Naive thymus-derived CD4-positive, alpha-beta T cell (primary cell): ENCODE measurements around the gene IFITM5. TPM values are rescaled to one million over a fixed set of nuclear protein-coding genes. Genes with fewer than 3 reads are reported as not detected.
A peak's percentile ranks its signal among the peaks of the same experiment; 100 is the strongest.
"Not testable (repeated sequence)": the region's sequence is repeated elsewhere in the genome, so short reads cannot be mapped to it uniquely, and the experiment has no call there.

Source experiments
- ATAC-seq: fragments of 150-1000 bp; cut with Tn5 transposase; 2 replicates; pipeline ENCODE4 v1.10.0; 2021; ENCODE audit warnings: mild to moderate bottlenecking, moderate library complexity
- CTCF ChIA-PET: fragments of 350-600 bp; sonication (Branson Sonifier 250); formaldehyde crosslinking; loops from one replicate; lab custom pipeline; 2021; ENCODE audit warnings: antibody characterized with exemption; lab: Charles Lee
- POLR2A ChIA-PET: fragments of 350-600 bp; sonication (Branson Sonifier 250); formaldehyde crosslinking; loops from one replicate; lab custom pipeline; 2021; ENCODE audit warnings: antibody characterized with exemption, inconsistent platforms; lab: Charles Lee
- DNase-seq, 9 donors: peaks; one replicate each; pipeline versions ENCODE4 v3.0.0 to v3.0.0-alpha.2; 2020 to 2022; ENCODE audit warnings: mixed read lengths in 1 of 9
- H3K27ac ChIP-seq: one replicate; pipeline ENCODE4 v1.7.0; 2013; ENCODE audit warnings: mild to moderate bottlenecking, low read depth, low read length, moderate library complexity
- H3K27me3 ChIP-seq, 2 donors: one replicate each; pipeline ENCODE4 v1.7.0; 2013; ENCODE audit warnings: low read length in 2 of 2, mild to moderate bottlenecking in 2 of 2, moderate library complexity in 2 of 2; ENCODE audit not compliant: control insufficient read depth in 2 of 2, insufficient read depth in 2 of 2
- H3K36me3 ChIP-seq, 3 experiments: 1 replicate in 2 of 3; 2 replicates in 1 of 3; pipeline ENCODE4 v1.7.0; 2013; ENCODE audit warnings: low read length in 3 of 3, mild to moderate bottlenecking in 3 of 3, moderate library complexity in 1 of 3; ENCODE audit not compliant: insufficient read depth in 3 of 3, control insufficient read depth in 2 of 3
- H3K4me1 ChIP-seq, 2 donors: one replicate each; pipeline ENCODE4 v1.7.0; 2013; ENCODE audit warnings: low read length in 2 of 2, mild to moderate bottlenecking in 2 of 2, moderate library complexity in 1 of 2; ENCODE audit not compliant: control insufficient read depth in 2 of 2, insufficient read depth in 2 of 2
- H3K4me3 ChIP-seq: 2 replicates; pipeline ENCODE4 v1.7.0; 2013; ENCODE audit warnings: mild to moderate bottlenecking, low read length
- H3K9me3 ChIP-seq, 3 experiments: 1 replicate in 2 of 3; 2 replicates in 1 of 3; pipeline ENCODE4 v1.7.0; 2013; ENCODE audit warnings: low read length in 3 of 3; ENCODE audit not compliant: control insufficient read depth in 2 of 3
- H3K27ac Mint-ChIP-seq, 9 donors: one replicate each; pipeline ENCODE4 v1.8.0; 2020 to 2022; ENCODE audit warnings: mixed read lengths in 9 of 9, mild to moderate bottlenecking in 8 of 9, moderate library complexity in 5 of 9, inconsistent platforms in 2 of 9
- H3K27me3 Mint-ChIP-seq, 5 donors: one replicate each; pipeline ENCODE4 v1.8.0; 2021 to 2022; ENCODE audit warnings: mixed read lengths in 5 of 5, mild to moderate bottlenecking in 1 of 5
- H3K36me3 Mint-ChIP-seq, 5 donors: one replicate each; pipeline ENCODE4 v1.8.0; 2020 to 2022; ENCODE audit warnings: mixed read lengths in 5 of 5, mild to moderate bottlenecking in 3 of 5, inconsistent platforms in 1 of 5
- H3K4me1 Mint-ChIP-seq, 7 donors: one replicate each; pipeline ENCODE4 v1.8.0; 2020 to 2022; ENCODE audit warnings: mixed read lengths in 7 of 7, mild to moderate bottlenecking in 3 of 7, inconsistent platforms in 1 of 7
- H3K4me3 Mint-ChIP-seq, 10 donors: one replicate each; pipeline ENCODE4 v1.8.0; 2020 to 2022; ENCODE audit warnings: mild to moderate bottlenecking in 10 of 10, mixed read lengths in 10 of 10, moderate library complexity in 6 of 10, inconsistent platforms in 2 of 10
- H3K9me3 Mint-ChIP-seq, 11 donors: one replicate each; pipeline ENCODE4 v1.8.0; 2020 to 2022; ENCODE audit warnings: mixed read lengths in 11 of 11, mild to moderate bottlenecking in 4 of 11, inconsistent platforms in 1 of 11, moderate library complexity in 1 of 11
- intact Hi-C, 2 donors: fragments of 100-400 bp; cut with micrococcal nuclease; formaldehyde crosslinking; loops; one replicate each; pipeline ENCODE4 v1.15.1; 2023
- polyA plus RNA-seq, 2 donors: library from polyadenylated mRNA; unstranded; fragments of 300-500 nt; fragmentation: Illumina TruSeq; gene quantifications; one replicate each; pipeline ENCODE4 v1.2.3, GENCODE V29; 2021
- total RNA-seq, 6 experiments: library from RNA in 5 of 6; stranded (reverse) in 5 of 6; gene quantifications; 1 replicate in 5 of 6; 2 replicates in 1 of 6; pipeline ENCODE4 v1.2.3 and lab custom pipeline; 2021 to 2026

IFITM5 gene
- total and polyA plus RNA-seq, 7 experiments from 2014 or later, result not detected

DNA sequence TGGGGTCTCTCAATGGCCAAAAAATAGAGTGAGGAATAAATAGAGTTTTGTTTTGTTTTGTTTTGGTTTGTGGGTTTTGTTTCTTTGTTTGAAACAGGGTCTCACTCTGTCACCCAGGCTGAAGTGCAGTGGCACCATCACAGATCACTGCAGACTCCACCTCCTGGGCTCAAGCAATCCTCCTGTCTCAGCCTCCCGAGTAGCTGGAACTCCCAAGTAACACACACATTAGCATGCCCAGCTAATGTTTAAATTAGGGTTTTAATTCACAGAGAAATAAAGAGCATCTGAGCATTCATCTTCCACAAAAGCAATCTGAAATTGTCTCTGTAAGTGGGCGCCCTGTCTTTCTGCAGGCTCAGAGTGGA lies 30.5 kb upstream of the IFITM5 start:
- Histone ChIP-seq H3K27ac (peak overlapping the region; percentile 10), H3K27me3 (no peaks in the 10 kb centered on the region), H3K9me3 (no peaks in the 10 kb centered on the region), H3K36me3 (no peaks in the 10 kb centered on the region), H3K4me3 (no peak overlapping the region), H3K4me1 (peaks cover 40 to 55% of the 10 kb centered on the region in 2 donors)
- ATAC-seq, result no peak
- Mint-ChIP-seq H3K27ac (peak overlapping the region; percentile 70 to 94 (median 84)), H3K4me3 (peak overlapping the region in 9 of 10 donors; percentile 19 to 70 (median 43)), H3K36me3 (peaks cover 0 to 10% (median 0%) of the 10 kb centered on the region in 5 donors), H3K9me3 (no peaks in the 10 kb centered on the region), H3K27me3 (no peaks in the 10 kb centered on the region), H3K4me1 (peaks cover 42 to 88% (median 75%) of the 10 kb centered on the region in 7 donors)
- intact Hi-C loops, result no loop called here
- DNase-seq, result no peak
- ChIA-PET POLR2A (interaction anchor here (0.6 to 5.2 kb wide), 13 partner anchors 9 to 84 kb away, joined by 3 to 28 read pairs (median 5); partner anchors contain the start of gene IFITM3), CTCF (interaction anchor here (0.9 to 2.8 kb wide), 4 partner anchors 13 to 28 kb away, joined by 3 to 12 read pairs (median 7); no protein-coding TSS in a partner anchor)

DNA sequence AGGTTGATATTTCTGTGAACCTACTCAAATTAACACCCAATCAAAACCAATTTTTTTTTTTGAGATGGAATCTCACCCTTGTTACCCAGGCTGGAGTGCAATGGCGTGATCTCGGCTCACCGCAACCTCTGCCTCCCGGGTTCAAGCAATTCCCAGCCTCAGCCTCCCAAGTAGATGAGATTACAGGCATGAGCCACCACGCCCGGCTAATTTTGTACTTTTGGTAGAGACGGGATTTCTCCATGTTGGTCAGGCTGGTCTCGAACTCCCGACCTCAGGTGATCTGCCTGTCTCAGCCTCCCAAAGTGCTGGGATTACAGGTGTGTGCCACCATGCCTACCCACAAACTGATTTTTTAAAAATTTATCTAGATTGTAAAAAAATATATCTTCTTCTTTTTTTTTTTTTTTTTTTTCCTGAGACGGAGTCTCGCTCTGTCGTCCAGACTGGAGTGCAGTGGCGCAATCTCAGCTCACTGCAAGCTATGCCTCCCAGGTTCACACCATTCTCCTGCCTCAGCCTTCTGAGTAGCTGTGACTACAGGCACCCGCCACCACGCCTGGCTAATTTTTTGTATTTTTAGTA lies 29.3 kb upstream of the IFITM5 start:
- DNase-seq, H3K9me3 ChIP-seq, H3K9me3 Mint-ChIP-seq, ATAC-seq, H3K4me3 ChIP-seq, H3K36me3 ChIP-seq, H3K27me3 ChIP-seq, H3K27me3 Mint-ChIP-seq, intact Hi-C loops: not testable (repeated sequence)
- Mint-ChIP-seq H3K27ac (peak overlapping the region; percentile 18 to 94 (median 84)), H3K4me1 (peaks cover 49 to 92% (median 81%) of the 10 kb centered on the region in 7 donors), H3K4me3 (peak overlapping the region in 4 of 10 donors; percentile 32 to 70 (median 41)), H3K36me3 (peaks cover 0 to 10% (median 0%) of the 10 kb centered on the region in 5 donors)
- peak overlapping the region; percentile 32 for H3K27ac ChIP-seq
- peaks cover 40 to 67% of the 10 kb centered on the region in 2 donors for H3K4me1 ChIP-seq
- POLR2A ChIA-PET, result interaction anchor here (1.1 to 5.2 kb wide), 8 partner anchors 11 to 40 kb away, joined by 3 to 41 read pairs (median 12); partner anchors contain the start of gene PGGHG
- CTCF ChIA-PET, result interaction anchor here (0.6 to 2.8 kb wide), 5 partner anchors 9 to 120 kb away, joined by 3 to 12 read pairs (median 3); no protein-coding TSS in a partner anchor

DNA sequence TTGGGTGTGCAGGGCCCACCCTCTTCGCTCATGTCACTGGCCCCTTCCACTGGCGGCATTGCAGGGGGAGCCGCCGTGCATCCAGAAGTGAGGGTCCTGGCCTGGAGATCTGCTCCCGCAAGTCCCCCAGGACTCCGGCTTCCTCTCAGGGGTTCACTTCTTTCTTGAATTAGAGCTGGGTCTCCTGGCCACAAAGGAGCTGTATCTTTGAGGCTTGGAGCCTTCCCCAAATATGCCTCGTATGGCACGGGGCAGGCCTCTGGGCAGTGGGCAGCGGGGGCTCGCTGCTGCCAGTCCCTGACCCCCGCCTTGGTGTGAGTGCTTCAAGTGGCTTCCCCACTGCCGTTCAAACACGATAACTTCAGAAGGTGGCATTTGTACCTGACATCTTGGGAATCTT lies 28.7 kb upstream of the IFITM5 start:
- CTCF ChIA-PET, result interaction anchor here (1.2 to 2.8 kb wide), 2 partner anchors 27 to 120 kb away, joined by 3 to 12 read pairs; no protein-coding TSS in a partner anchor
- H3K36me3 ChIP-seq, result no peaks in the 10 kb centered on the region
- H3K27me3 ChIP-seq, result no peaks in the 10 kb centered on the region
- peak overlapping the region; percentile 32 for H3K27ac ChIP-seq
- Mint-ChIP-seq H3K27ac (peak overlapping the region in 8 of 9 donors; percentile 18 to 94 (median 79)), H3K36me3 (peaks cover 0 to 7% (median 0%) of the 10 kb centered on the region in 5 donors), H3K4me1 (peaks cover 50 to 90% (median 76%) of the 10 kb centered on the region in 7 donors), H3K9me3 (no peaks in the 10 kb centered on the region), H3K27me3 (no peaks in the 10 kb centered on the region), H3K4me3 (peak overlapping the region in 4 of 10 donors; percentile 21 to 56 (median 49))
- POLR2A ChIA-PET, result interaction anchor here (0.5 to 5.2 kb wide), 7 partner anchors 8 to 39 kb away, joined by 3 to 41 read pairs (median 6); partner anchors contain the start of gene PGGHG
- no peaks in the 10 kb centered on the region for H3K9me3 ChIP-seq
- peaks cover 40 to 67% of the 10 kb centered on the region in 2 donors for H3K4me1 ChIP-seq
- no peak overlapping the region for H3K4me3 ChIP-seq
- intact Hi-C loops, result no loop called here
- ATAC-seq, result no peak
- DNase-seq, result no peak

DNA sequence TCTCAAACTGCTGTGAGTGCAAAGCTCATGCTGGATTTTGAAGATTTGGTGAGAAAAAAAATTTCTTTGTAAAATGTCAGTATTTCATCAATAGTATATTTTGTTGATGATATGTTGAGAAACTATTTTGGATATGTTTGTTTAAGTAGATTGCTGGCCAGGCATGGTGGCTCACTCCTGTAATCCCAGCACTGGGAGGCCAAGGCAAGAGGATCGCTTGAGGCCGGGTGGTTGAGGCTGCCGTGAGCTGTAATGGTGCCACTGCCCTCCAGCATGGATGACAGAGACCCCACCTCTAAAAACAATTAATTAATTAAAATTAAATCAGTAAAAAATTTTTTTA lies 28.2 kb upstream of the IFITM5 start:
- POLR2A ChIA-PET, result interaction anchor here (0.5 to 5.2 kb wide), 12 partner anchors 8 to 121 kb away, joined by 3 to 41 read pairs (median 4); partner anchors contain the start of gene RIC8A
- DNase-seq (no peak), ATAC-seq (no peak)
- peaks cover 0 to 7% (median 0%) of the 10 kb centered on the region in 5 donors for H3K36me3 Mint-ChIP-seq
- H3K27ac ChIP-seq, result peak overlapping the region; percentile 88
- peak overlapping the region; percentile 84 to 97 (median 94) for H3K27ac Mint-ChIP-seq
- intact Hi-C loops, result loop anchor here in 1 of 2 donors (2.0 kb wide), 1 partner anchor 27 kb away; no protein-coding TSS in a partner anchor
- H3K27me3 ChIP-seq, result no peaks in the 10 kb centered on the region
- peak overlapping the region; percentile 66 to 85 (median 78) for H3K4me3 Mint-ChIP-seq
- CTCF ChIA-PET, result interaction anchor here (0.6 to 1.2 kb wide), 3 partner anchors 34 to 121 kb away, joined by 3 read pairs; partner anchors contain the start of gene SIGIRR
- no peaks in the 10 kb centered on the region for H3K36me3 ChIP-seq
- H3K4me1 Mint-ChIP-seq, result peaks cover 50 to 85% (median 73%) of the 10 kb centered on the region in 7 donors
- H3K27me3 Mint-ChIP-seq, result no peaks in the 10 kb centered on the region
- no peaks in the 10 kb centered on the region for H3K9me3 Mint-ChIP-seq
- H3K4me3 ChIP-seq, result no peak overlapping the region
- H3K9me3 ChIP-seq, result no peaks in the 10 kb centered on the region
- H3K4me1 ChIP-seq, result peaks cover 40 to 67% of the 10 kb centered on the region in 2 donors

DNA sequence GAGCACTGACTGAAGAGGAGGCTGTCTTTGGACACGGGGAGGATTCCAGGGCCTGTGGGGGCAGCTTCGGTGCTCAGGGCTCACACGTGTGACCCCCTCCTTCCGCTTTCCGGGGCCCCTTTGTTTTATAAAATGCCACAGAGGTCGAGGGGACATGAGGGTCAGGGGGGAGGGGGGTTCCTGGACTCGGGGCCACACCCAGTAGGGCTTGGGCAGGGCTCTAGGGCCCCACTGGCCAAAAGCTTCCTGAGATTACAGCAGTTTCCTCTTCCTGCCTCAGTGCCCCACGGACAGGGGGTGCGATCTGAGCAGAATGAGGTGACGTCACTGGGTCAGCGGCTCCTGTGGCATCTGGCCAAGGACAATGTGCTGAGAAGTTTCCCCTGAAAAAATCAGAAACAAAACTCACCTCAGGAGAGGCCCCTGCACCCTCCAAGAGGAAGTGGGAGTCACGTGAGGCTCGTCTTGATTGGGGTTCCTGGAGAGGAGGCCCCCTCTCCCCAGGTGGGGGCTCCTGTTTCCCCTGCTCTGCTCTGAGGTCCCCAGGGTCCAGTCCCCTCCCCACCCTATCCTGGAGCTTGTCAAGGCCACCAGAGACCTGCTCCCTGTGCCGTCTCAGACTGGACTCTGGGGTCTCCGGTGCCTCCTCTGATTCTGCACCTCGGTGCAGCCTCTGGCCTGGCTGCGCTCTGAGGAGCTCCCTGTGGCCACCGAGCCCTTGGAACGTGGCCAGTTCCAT lies 27.7 kb upstream of the IFITM5 start:
- peak overlapping the region; percentile 84 to 97 (median 94) for H3K27ac Mint-ChIP-seq
- H3K36me3 Mint-ChIP-seq, result peaks cover 0 to 7% (median 0%) of the 10 kb centered on the region in 5 donors
- Histone ChIP-seq H3K27me3 (no peaks in the 10 kb centered on the region), H3K4me3 (peak overlapping the region; percentile 50), H3K9me3 (no peaks in the 10 kb centered on the region), H3K4me1 (peaks cover 40 to 67% of the 10 kb centered on the region in 2 donors), H3K27ac (peak overlapping the region; percentile 88), H3K36me3 (no peaks in the 10 kb centered on the region)
- peak overlapping the region; percentile 66 to 85 (median 78) for H3K4me3 Mint-ChIP-seq
- DNase-seq, result peak in 8 of 9 donors; percentile 54 to 79 (median 64)
- H3K9me3 Mint-ChIP-seq, result no peaks in the 10 kb centered on the region
- no peaks in the 10 kb centered on the region for H3K27me3 Mint-ChIP-seq
- intact Hi-C loops, result loop anchor here in 1 of 2 donors (2.0 kb wide), 1 partner anchor 28 kb away; no protein-coding TSS in a partner anchor
- H3K4me1 Mint-ChIP-seq, result peaks cover 48 to 80% (median 72%) of the 10 kb centered on the region in 7 donors
- peak; percentile 81 for ATAC-seq
- CTCF ChIA-PET, result interaction anchor here (0.6 to 1.2 kb wide), 3 partner anchors 34 to 121 kb away, joined by 3 read pairs; partner anchors contain the start of gene SIGIRR
- POLR2A ChIA-PET, result interaction anchor here (0.7 to 5.2 kb wide), 11 partner anchors 9 to 122 kb away, joined by 3 to 41 read pairs (median 5); partner anchors contain the start of gene RIC8A

DNA sequence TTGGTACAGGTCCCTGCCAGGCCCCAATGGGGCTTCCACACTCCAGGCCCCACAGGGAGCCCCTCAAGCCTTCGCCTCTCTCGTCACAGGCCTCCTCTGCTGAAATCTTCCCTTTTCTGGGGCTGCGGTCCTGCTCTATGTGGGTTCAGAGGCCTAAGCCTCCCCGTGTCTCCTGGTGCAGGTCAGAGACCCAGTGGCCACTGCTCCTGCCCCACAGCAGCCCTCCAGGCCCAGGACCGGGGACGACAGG lies 27.2 kb upstream of the IFITM5 start:
- H3K4me3 Mint-ChIP-seq, result peak overlapping the region; percentile 59 to 85 (median 78)
- Histone ChIP-seq H3K27me3 (no peaks in the 10 kb centered on the region), H3K9me3 (no peaks in the 10 kb centered on the region), H3K4me1 (peaks cover 35 to 62% of the 10 kb centered on the region in 2 donors), H3K27ac (peak overlapping the region; percentile 88), H3K4me3 (peak overlapping the region; percentile 50), H3K36me3 (no peaks in the 10 kb centered on the region)
- no peaks in the 10 kb centered on the region for H3K9me3 Mint-ChIP-seq
- intact Hi-C loops, result loop anchor here in 1 of 2 donors (2.0 kb wide), 1 partner anchor 28 kb away; no protein-coding TSS in a partner anchor
- peaks cover 0 to 7% (median 0%) of the 10 kb centered on the region in 5 donors for H3K36me3 Mint-ChIP-seq
- ATAC-seq (peak; percentile 12), DNase-seq (no peak)
- H3K27ac Mint-ChIP-seq, result peak overlapping the region; percentile 84 to 97 (median 94)
- no peaks in the 10 kb centered on the region for H3K27me3 Mint-ChIP-seq
- peaks cover 48 to 75% (median 69%) of the 10 kb centered on the region in 7 donors for H3K4me1 Mint-ChIP-seq
- CTCF ChIA-PET, result no interaction called here
- POLR2A ChIA-PET, result interaction anchor here (1.2 to 5.2 kb wide), 8 partner anchors 10 to 29 kb away, joined by 4 to 41 read pairs (median 6); no protein-coding TSS in a partner anchor
